ENCODE results near the gene GTF3C5. TPM values are rescaled to one million over a fixed set of nuclear protein-coding genes. Genes with fewer than 3 reads are reported as not detected.

GTF3C5 gene
- total RNA-seq, 1 experiment from 2014 or later, result 60.7 TPM

- Histone ChIP-seq H3K27ac (no peak overlapping the region), H3K4me1 (replicated peaks) (no peaks in the 10 kb centered on the region), H3K9me3 (replicated peaks) (no peaks in the 10 kb centered on the region), H3K27me3 (replicated peaks) (no peaks in the 10 kb centered on the region), H3K36me3 (peaks cover 6% of the 10 kb centered on the region; the same call in 1 of the 2 replicates), H3K4me3 (no peak overlapping the region)
- DNase-seq (ENCODE audit: low read depth in 1 of 2, low spot score in 2 of 2), result no peak
Measured at GRCh38 chr9:133094842-133095393, 64.1 kb downstream of the GTF3C5 start.

- Histone ChIP-seq H3K9me3 (replicated peaks) (no peaks in the 10 kb centered on the region), H3K4me1 (replicated peaks) (no peaks in the 10 kb centered on the region), H3K36me3 (peaks cover 22% of the 10 kb centered on the region), H3K4me3 (no peak overlapping the region), H3K27ac (no peak overlapping the region), H3K27me3 (replicated peaks) (no peaks in the 10 kb centered on the region)
- no peak for DNase-seq (ENCODE audit: low read depth in 1 of 2, low spot score in 2 of 2)
Measured at GRCh38 chr9:133098104-133098754, 67.4 kb downstream of the GTF3C5 start.

- Histone ChIP-seq H3K4me3 (no peak overlapping the region), H3K9me3 (replicated peaks) (no peaks in the 10 kb centered on the region), H3K4me1 (replicated peaks) (no peaks in the 10 kb centered on the region), H3K27ac (no peak overlapping the region), H3K27me3 (replicated peaks) (no peaks in the 10 kb centered on the region), H3K36me3 (peaks cover 22% of the 10 kb centered on the region)
- no peak for DNase-seq (ENCODE audit: low read depth in 1 of 2, low spot score in 2 of 2)
Measured at GRCh38 chr9:133098871-133099270, 68.1 kb downstream of the GTF3C5 start.

- peaks cover 22% of the 10 kb centered on the region for H3K36me3 ChIP-seq
- no peaks in the 10 kb centered on the region for H3K27me3 ChIP-seq (replicated peaks)
- no peaks in the 10 kb centered on the region for H3K4me1 ChIP-seq (replicated peaks)
- no peak overlapping the region for H3K4me3 ChIP-seq
- no peak for DNase-seq (ENCODE audit: low read depth in 1 of 2, low spot score in 2 of 2)
- no peaks in the 10 kb centered on the region for H3K9me3 ChIP-seq (replicated peaks)
- H3K27ac ChIP-seq, result no peak overlapping the region
Measured at GRCh38 chr9:133099726-133100505, 69.1 kb downstream of the GTF3C5 start.

- Histone ChIP-seq H3K36me3 (peaks cover 22% of the 10 kb centered on the region), H3K9me3 (replicated peaks) (no peaks in the 10 kb centered on the region), H3K4me3 (no peak overlapping the region), H3K27ac (no peak overlapping the region), H3K27me3 (replicated peaks) (no peaks in the 10 kb centered on the region), H3K4me1 (replicated peaks) (no peaks in the 10 kb centered on the region)
- no peak for DNase-seq (ENCODE audit: low read depth in 1 of 2, low spot score in 2 of 2)
Measured at GRCh38 chr9:133100506-133101355, 69.9 kb downstream of the GTF3C5 start.

DNA sequence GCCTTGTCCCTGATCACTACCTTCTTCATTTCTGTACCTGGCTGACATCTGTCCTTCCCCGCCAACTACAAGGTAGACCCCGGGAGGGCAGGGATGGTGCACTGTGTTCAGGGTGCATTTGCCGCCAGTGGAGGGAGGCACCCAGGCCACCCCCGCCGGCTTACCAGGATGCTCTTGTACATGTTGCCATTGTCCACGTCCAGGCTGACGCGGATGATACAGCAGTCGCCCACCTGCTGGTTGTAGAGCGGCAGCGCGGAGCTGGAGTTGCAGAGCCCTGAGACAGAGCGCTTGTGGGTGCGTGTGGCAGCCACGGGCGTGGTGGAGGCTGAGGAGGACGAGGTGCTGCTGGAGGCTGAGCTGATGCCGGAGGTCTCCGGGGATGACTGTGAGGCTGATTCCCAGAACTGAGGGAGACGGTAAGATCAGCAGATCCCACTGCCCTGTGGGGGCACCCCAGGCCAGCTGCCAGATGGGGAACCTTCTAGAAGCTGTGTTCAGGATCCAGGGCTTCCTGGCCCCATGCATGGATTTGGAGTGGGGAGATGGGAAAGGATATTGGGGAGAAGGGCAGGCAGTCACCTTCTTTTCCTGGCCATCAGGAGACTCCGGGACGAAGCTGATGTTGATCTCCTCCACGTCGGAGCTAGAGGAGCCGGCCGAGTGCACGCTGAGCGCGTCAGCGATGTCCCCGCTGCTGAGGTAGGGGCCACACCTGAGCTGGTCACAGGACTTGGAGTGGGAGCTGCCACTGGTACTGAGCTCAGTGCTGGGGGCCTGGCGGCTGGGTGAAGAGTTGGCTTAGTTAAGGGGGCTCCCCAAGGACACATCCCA is 70.8 kb downstream of the GTF3C5 start:
- Histone ChIP-seq H3K27ac (no peak overlapping the region), H3K4me1 (replicated peaks) (no peaks in the 10 kb centered on the region), H3K9me3 (replicated peaks) (no peaks in the 10 kb centered on the region), H3K27me3 (replicated peaks) (no peaks in the 10 kb centered on the region), H3K4me3 (no peak overlapping the region), H3K36me3 (peaks cover 22% of the 10 kb centered on the region)
- DNase-seq (ENCODE audit: low read depth in 1 of 2, low spot score in 2 of 2), result no peak

- H3K4me3 ChIP-seq, result no peak overlapping the region
Measured at GRCh38 chr9:133102190-133103021, 71.6 kb downstream of the GTF3C5 start.

DNA sequence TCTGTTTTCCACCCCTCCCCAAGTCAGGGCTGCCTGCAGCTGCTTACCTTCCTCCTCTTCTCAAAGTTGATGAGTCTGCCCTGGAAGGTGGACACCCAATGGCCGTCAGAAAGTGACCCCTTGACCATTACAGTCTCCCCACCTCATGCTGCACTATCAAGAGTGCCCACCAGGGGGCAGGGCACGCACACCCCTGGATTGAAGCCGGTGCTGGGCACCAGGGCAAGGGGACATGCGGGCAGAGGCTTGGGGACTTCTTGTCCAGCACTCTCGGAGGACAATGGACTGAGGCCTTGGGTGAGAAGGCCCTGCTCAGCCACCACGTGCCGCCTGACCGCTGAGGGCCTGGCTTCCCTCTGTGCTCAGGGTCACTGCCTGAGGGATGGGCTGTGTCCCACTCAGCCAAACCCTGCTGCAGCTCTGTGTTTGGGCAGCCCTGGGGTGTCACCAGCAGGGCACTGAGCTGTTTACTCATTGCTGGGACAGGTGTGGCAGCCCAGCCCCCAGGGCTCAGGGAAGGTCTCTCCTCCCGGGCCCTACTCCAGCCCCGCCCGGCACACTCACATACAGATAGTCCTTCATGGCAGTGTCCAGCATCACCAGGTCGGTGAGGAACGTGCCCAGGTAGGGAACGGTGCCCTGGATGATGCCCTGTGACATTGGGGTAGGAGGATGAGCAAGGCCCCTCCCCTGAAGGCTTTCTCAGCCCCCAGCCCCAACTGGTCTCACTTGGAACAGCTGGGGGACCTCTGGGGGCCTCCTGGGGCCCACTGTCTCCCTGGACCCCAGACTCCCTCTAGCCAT is 72.6 kb downstream of the GTF3C5 start:
- Histone ChIP-seq H3K27ac (no peak overlapping the region), H3K36me3 (peaks cover 20% of the 10 kb centered on the region), H3K27me3 (replicated peaks) (no peaks in the 10 kb centered on the region), H3K9me3 (replicated peaks) (no peaks in the 10 kb centered on the region), H3K4me1 (replicated peaks) (no peaks in the 10 kb centered on the region), H3K4me3 (no peak overlapping the region)
- peak; percentile 62 to 71 for DNase-seq (ENCODE audit: low read depth in 1 of 2, low spot score in 2 of 2)

More at GRCh38 chr9:133102190-133103021, 71.6 kb downstream of the GTF3C5 start:
- no peaks in the 10 kb centered on the region for H3K27me3 ChIP-seq (replicated peaks)
- no peak for DNase-seq (ENCODE audit: low read depth in 1 of 2, low spot score in 2 of 2)
- H3K36me3 ChIP-seq, result peaks cover 22% of the 10 kb centered on the region
- H3K27ac ChIP-seq, result no peak overlapping the region
- H3K9me3 ChIP-seq (replicated peaks), result no peaks in the 10 kb centered on the region
- H3K4me1 ChIP-seq (replicated peaks), result no peaks in the 10 kb centered on the region

DNA sequence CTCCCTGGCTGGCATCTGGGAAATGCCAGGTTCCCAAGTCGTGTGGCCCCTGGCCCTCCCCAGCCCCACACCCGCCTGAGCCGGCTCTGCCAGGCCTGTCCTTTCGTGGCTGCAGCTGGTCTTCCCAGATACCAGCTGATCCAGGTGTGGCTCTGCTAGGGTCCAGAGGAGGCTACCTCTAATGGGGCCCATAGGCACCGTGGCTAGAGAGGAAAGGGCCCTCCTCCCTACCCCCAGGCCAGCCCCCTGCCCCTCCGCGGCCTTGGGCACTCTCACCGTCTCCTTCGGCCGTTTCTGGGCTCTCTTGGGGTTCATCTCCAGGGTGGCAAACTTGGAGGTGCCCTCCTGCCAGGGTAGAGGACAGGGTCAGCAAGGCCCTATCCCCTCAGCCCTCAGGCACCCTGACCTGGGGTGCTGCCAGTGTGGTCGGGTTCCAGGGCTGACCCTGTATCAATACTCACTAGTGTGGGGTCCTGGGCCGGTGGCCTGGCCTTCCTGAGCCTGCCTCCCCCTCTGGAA is 73.2 kb downstream of the GTF3C5 start:
- H3K27ac ChIP-seq, result no peak overlapping the region
- H3K4me3 ChIP-seq, result no peak overlapping the region
- no peak for DNase-seq (ENCODE audit: low read depth in 1 of 2, low spot score in 2 of 2)
- H3K4me1 ChIP-seq (replicated peaks), result no peaks in the 10 kb centered on the region
- no peaks in the 10 kb centered on the region for H3K27me3 ChIP-seq (replicated peaks)
- H3K36me3 ChIP-seq, result peaks cover 20% of the 10 kb centered on the region
- H3K9me3 ChIP-seq (replicated peaks), result no peaks in the 10 kb centered on the region

GRCh38 chr9:133104718-133105460 is 74.1 kb downstream of the GTF3C5 start:
- DNase-seq (ENCODE audit: low read depth in 1 of 2, low spot score in 2 of 2), result no peak
- Histone ChIP-seq H3K4me3 (no peak overlapping the region), H3K9me3 (replicated peaks) (no peaks in the 10 kb centered on the region), H3K27ac (no peak overlapping the region), H3K4me1 (replicated peaks) (no peaks in the 10 kb centered on the region), H3K36me3 (peaks cover 20% of the 10 kb centered on the region), H3K27me3 (replicated peaks) (no peaks in the 10 kb centered on the region)

- Histone ChIP-seq H3K4me1 (replicated peaks) (no peaks in the 10 kb centered on the region), H3K9me3 (replicated peaks) (no peaks in the 10 kb centered on the region), H3K4me3 (no peak overlapping the region), H3K27ac (no peak overlapping the region), H3K36me3 (peaks cover 20% of the 10 kb centered on the region), H3K27me3 (replicated peaks) (no peaks in the 10 kb centered on the region)
- no peak for DNase-seq (ENCODE audit: low read depth in 1 of 2, low spot score in 2 of 2)
Measured at GRCh38 chr9:133105461-133105770, 74.6 kb downstream of the GTF3C5 start.

Measured in SJSA1 (cell line).